Myocyte (in vitro differentiated cells): ENCODE data around the gene PRRG3. TPM values are rescaled to one million over a fixed set of nuclear protein-coding genes. Genes with fewer than 3 reads are reported as not detected.

ENCODE experiments used
- DNase-seq: peaks from one replicate; pipeline ENCODE4 v3.0.0-alpha.2; 2012; ENCODE audit warnings: low read depth
- total RNA-seq: library from RNA; depleted of rRNA; stranded (reverse); fragments of >200 nt; gene quantifications from 2 replicates; pipeline ENCODE4 v1.2.3, GENCODE V29; 2014

PRRG3 gene
- total RNA-seq, 1 donor from 2014 or later = not detected

- no peak for DNase-seq
Measured at GRCh38 chrX:151742311-151742710, 47.1 kb downstream of the PRRG3 start.

- DNase-seq = no peak
Measured at GRCh38 chrX:151743651-151744470, 48.6 kb downstream of the PRRG3 start.

GRCh38 chrX:151745651-151746050 is 50.4 kb downstream of the PRRG3 start:
- no peak for DNase-seq

DNA sequence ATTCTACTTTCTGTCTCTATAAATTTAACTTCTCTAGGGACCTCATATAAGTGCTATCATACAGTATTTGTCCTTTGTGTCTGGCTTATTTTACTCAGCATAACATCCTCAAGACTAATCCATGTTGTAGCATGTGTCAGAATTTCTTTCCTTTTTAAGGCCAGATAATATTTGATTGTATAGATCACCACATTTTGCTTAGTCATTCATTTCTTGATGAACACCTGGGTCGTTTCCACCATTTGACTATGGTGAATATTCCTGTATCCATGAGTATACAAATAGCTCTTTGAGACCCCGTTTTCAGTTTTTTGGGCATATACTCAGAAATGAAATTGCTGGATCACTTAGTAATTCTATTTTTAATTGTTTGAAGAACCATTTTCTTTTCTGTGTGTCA is 51.2 kb downstream of the PRRG3 start:
- DNase-seq = no peak

- no peak for DNase-seq
Measured at GRCh38 chrX:151750511-151750910, 55.3 kb downstream of the PRRG3 start.

- DNase-seq = no peak
Measured at GRCh38 chrX:151752847-151753246, 57.6 kb downstream of the PRRG3 start.

GRCh38 chrX:151753313-151754046 is 58.2 kb downstream of the PRRG3 start:
- DNase-seq = peak; percentile 9

DNA sequence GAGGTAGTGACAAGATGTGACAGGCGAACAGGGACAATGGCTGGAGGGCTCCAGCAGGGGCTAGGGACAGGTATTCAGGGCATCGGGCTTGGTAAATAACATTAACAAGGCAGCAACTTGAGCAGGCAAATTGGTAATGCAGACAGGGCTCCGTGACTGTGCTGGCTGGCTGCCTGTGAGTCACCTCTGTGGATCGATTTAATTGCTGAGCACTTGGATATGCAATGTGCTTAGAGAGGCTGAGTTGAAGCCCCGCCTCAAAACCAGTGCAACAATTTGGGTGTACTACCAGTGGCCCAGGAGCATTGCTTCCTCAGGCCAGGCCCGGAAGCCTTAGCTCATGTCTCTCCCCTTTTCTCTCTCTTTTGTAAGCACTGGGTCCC is 58.8 kb downstream of the PRRG3 start:
- no peak for DNase-seq

DNA sequence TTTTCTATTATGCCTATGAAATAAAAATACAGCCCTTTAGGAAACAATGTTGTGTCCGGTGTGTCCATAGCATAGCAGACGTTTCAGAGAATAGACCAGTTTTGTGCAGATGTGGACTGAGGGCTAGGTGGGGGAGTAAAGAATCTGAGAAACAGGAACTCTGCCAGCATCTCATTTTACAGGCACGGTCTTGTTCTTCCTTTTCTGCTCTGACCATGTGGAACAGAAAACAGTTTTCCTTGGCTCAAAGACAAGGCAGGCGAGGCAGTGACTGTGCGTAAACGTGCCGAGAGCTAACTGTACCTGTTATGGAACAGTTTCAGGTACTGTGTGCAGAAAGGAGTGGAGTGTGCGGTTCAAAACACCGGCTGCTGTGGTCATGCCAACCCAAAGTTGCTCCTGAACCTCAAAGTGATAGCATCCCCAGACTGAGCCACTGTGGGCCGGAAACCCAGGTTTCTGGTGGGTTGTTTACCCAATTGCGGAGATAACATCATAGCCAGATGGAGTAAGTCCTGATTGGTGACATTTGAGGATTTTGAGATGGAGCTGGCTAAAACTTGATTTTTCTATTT is 59.5 kb downstream of the PRRG3 start:
- no peak for DNase-seq

Other genes starting within 250 kb of the PRRG3 start
- gene PASD1, start 131.8 kb upstream of the PRRG3 start, total RNA-seq = not detected in 2 replicates
- gene FATE1, start 20.6 kb downstream of the PRRG3 start, total RNA-seq = not detected in 2 replicates
- not detected in 2 replicates for gene CNGA2, start 39.3 kb downstream of the PRRG3 start, total RNA-seq
- gene MAGEA4, start 217.4 kb downstream of the PRRG3 start, total RNA-seq = not detected in 2 replicates